Mucosa of descending colon (tissue), 3 donors: ENCODE measurements around the gene SLC16A11. TPM values are rescaled to one million over a fixed set of nuclear protein-coding genes. Genes with fewer than 3 reads are reported as not detected.
A peak's percentile ranks its signal among the peaks of the same experiment; 100 is the strongest.

Source experiments
- ATAC-seq: fragments of 200-7000 bp; cut with Tn5 transposase; one replicate; pipeline ENCODE4 v1.9.1; 2020; ENCODE audit warnings: mild to moderate bottlenecking, moderate library complexity
- DNase-seq, 3 donors: peaks; one replicate each; pipeline ENCODE4 v3.0.0-alpha.2; 2020
- H3K36me3 ChIP-seq: fragments of 200-600 bp; one replicate; pipeline ENCODE4 v1.8.0; 2021; ENCODE audit warnings: low read depth, mild to moderate bottlenecking
- H3K4me1 ChIP-seq: fragments of 200-600 bp; one replicate; pipeline ENCODE4 v1.8.0; 2021; ENCODE audit warnings: low read depth, mild to moderate bottlenecking
- H3K4me3 ChIP-seq: fragments of 200-600 bp; one replicate; pipeline ENCODE4 v1.8.0; 2021; ENCODE audit warnings: mild to moderate bottlenecking
- H3K9me3 ChIP-seq: fragments of 200-600 bp; one replicate; pipeline ENCODE4 v1.8.0; 2021; ENCODE audit warnings: mild to moderate bottlenecking
- intact Hi-C, 2 donors: fragments of 100-400 bp; cut with DNase I in 1 of 2; cut with micrococcal nuclease in 1 of 2; formaldehyde crosslinking; loops; one replicate each; pipeline versions ENCODE4 v1.11.0 to v1.11.1; 2022; cut with DNase I, micrococcal nuclease
- total RNA-seq, 3 donors: library from RNA; stranded (reverse); fragmentation: NEBNext Ultra II Directional in 2 of 3; extraction: Animal tissue kit (Norgen Biotek cat#: 25700) in 2 of 3; gene quantifications; one replicate each; pipeline versions ENCODE4 v1.2.1 to v1.2.4, GENCODE V29; 2021 to 2023
- TF ChIP-seq, protein P1 (sequence below): fragments of 200-600 bp; IDR thresholded peaks from one replicate; pipeline ENCODE4 v1.8.0; 2022; ENCODE audit warnings: antibody characterized with exemption, mild to moderate bottlenecking
- donor health status: DM: no; HTN: no; CAD: no; lungs with moderate emphysema.
- donor health status: DM: no; HTN: no; CAD: no.
- donor health status: DM: no; HTN: yes; CAD: no.

Gene SLC16A11
- total RNA-seq, 3 donors from 2014 or later, result 0.55 to 1.7 (median 1.3) TPM

DNA sequence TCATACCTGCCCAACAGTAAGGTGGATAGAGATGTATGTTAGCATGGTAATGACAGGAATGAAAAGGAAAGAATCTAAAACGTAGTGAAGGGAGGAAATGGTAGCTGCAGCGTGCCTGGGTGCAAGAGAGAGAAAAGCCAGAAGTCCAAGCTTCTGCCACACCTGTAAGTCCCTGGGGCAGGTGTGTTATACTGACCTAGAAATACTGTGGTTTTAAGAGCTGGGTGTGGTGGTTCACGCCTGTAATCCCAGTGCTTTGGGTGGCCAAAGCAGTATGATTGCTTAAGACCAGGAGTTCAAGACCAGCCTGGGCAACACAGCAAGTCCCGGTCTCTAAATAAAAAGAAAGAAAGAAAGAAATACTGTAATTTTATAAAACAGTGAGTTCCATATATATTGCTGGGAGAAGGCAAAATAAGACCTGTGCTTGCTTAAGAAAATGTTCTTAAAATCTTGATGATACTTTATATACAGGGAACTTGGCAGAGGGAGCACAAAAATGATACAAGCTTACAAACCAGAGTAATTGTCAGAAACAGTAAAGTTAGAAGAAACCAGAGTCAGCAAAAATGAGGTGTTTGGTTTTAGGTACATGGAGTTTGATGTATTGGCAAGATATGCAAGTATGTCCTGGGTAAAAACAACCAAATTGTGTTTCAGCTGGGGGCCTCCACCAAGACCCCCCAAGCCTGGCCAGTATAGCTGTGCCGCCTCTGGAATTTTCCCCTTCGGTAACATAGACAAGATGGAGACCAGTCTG is 41.4 kb downstream of the SLC16A11 start:
- intact Hi-C loops, result loop anchor here in 1 of 2 donors (5.0 kb wide), 1 partner anchor 90 kb away; no protein-coding TSS in a partner anchor
- H3K36me3 ChIP-seq, result no peaks in the 10 kb centered on the region
- no peak for DNase-seq

DNA sequence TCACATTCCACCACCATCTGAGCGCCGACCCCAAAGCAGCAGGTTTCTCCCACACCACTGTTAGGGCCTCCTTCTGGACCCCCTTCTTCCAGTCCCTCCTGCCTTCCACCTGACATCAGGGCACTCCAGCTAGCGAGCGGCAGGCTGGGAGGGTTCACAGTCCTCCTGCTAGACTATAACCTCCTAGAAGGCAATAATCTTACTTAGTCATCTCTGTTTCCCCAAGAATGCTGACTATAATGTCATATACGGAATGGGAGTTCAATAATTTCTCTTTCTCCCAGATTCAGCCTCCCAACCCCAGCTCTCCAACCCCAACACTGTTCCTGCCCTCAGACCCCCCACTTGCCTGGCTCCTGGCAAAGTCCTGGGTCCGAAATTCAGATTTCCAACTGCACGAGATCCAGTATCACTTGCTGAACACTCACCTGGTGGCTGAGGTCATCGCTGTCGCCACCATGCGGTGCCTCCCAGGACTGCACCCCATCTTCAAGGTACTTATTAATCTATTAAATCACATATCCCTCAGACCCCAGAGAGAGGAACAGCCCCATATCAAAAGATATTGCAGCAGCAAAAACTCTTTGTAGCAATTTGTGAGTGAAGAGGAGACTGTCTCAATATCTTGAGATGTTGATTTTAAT is 42.5 kb downstream of the SLC16A11 start:
- ATAC-seq (peak; percentile 35), DNase-seq (peak in 2 of 3 donors; percentile 38 to 42)
- Histone ChIP-seq H3K4me3 (no peak overlapping the region), H3K4me1 (no peaks in the 10 kb centered on the region), H3K9me3 (no peaks in the 10 kb centered on the region), H3K36me3 (no peaks in the 10 kb centered on the region)
- intact Hi-C loops, result loop anchor here in 1 of 2 donors (5.0 kb wide), 1 partner anchor 89 kb away; no protein-coding TSS in a partner anchor
- TF ChIP-seq, protein P1, sequence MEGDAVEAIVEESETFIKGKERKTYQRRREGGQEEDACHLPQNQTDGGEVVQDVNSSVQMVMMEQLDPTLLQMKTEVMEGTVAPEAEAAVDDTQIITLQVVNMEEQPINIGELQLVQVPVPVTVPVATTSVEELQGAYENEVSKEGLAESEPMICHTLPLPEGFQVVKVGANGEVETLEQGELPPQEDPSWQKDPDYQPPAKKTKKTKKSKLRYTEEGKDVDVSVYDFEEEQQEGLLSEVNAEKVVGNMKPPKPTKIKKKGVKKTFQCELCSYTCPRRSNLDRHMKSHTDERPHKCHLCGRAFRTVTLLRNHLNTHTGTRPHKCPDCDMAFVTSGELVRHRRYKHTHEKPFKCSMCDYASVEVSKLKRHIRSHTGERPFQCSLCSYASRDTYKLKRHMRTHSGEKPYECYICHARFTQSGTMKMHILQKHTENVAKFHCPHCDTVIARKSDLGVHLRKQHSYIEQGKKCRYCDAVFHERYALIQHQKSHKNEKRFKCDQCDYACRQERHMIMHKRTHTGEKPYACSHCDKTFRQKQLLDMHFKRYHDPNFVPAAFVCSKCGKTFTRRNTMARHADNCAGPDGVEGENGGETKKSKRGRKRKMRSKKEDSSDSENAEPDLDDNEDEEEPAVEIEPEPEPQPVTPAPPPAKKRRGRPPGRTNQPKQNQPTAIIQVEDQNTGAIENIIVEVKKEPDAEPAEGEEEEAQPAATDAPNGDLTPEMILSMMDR, result no peak

More for the DNA sequence above, 41.4 kb downstream of the SLC16A11 start:
- ATAC-seq, result peak; percentile 61
- no peak overlapping the region for H3K4me3 ChIP-seq
- H3K4me1 ChIP-seq, result no peaks in the 10 kb centered on the region
- TF ChIP-seq, protein P1, result no peak
- no peaks in the 10 kb centered on the region for H3K9me3 ChIP-seq

DNA sequence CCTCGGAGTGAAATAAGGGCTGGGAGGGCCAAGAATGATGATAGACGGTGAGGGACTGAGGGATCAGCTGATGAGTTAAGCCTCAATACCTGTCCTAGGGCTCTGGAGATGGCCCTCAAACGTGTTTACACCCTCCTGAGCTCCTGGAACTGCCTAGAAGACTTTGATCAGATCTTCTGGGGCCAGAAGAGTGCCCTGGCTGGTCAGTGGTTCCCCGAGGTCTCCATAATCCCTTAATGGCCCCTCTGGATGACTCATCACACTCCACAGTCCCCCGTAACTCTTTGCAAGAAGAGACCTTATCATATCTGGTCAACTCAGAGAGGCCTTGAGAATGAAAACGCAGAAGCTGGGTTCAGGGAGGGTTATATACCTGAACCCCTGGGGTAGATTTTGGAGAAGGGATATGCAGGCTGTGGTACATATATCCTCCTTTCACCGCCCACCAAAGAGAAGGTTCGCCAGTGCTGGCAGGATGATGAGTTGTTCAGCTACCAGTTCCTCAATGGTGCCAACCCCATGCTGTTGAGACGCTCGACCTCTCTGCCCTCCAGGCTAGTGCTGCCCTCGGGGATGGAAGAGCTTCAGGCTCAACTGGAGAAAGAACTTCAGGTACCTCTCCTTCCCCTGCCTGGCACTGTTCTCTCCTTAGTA is 44.9 kb downstream of the SLC16A11 start:
- no peak overlapping the region for H3K4me3 ChIP-seq
- no peaks in the 10 kb centered on the region for H3K4me1 ChIP-seq
- DNase-seq (no peak), ATAC-seq (no peak)
- intact Hi-C loops, result loop anchor here in 1 of 2 donors (5.0 to 10.0 kb wide), 2 partner anchors 87 to 334 kb away; no protein-coding TSS in a partner anchor
- TF ChIP-seq, protein P1, result no peak
- no peaks in the 10 kb centered on the region for H3K9me3 ChIP-seq
- no peaks in the 10 kb centered on the region for H3K36me3 ChIP-seq

DNA sequence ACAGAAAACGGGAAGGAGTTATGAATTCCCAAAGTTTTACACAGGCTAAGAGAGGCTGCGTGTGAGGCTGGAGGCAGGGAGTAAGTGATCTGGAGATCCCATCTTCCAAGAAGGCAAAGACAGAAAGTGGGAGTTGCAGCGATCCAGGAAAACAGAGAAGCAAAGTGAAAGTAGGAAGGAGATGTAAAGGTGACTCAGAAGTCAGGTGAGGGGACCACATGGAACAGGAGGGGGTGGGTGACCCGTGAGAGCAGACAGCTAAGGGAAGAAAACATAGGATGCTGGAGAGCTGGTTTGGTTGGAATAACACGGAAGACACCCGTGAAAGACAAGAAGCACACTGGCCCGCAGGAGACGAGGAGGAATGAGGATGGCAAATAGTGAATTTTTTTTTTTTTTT is 46.7 kb downstream of the SLC16A11 start:
- Histone ChIP-seq H3K9me3 (no peaks in the 10 kb centered on the region), H3K4me3 (no peak overlapping the region), H3K4me1 (no peaks in the 10 kb centered on the region), H3K36me3 (no peaks in the 10 kb centered on the region)
- intact Hi-C loops, result loop anchor here in 1 of 2 donors (5.0 to 10.0 kb wide), 2 partner anchors 85 to 332 kb away; no protein-coding TSS in a partner anchor
- DNase-seq (no peak), ATAC-seq (no peak)
- TF ChIP-seq, protein P1, result no peak

DNA sequence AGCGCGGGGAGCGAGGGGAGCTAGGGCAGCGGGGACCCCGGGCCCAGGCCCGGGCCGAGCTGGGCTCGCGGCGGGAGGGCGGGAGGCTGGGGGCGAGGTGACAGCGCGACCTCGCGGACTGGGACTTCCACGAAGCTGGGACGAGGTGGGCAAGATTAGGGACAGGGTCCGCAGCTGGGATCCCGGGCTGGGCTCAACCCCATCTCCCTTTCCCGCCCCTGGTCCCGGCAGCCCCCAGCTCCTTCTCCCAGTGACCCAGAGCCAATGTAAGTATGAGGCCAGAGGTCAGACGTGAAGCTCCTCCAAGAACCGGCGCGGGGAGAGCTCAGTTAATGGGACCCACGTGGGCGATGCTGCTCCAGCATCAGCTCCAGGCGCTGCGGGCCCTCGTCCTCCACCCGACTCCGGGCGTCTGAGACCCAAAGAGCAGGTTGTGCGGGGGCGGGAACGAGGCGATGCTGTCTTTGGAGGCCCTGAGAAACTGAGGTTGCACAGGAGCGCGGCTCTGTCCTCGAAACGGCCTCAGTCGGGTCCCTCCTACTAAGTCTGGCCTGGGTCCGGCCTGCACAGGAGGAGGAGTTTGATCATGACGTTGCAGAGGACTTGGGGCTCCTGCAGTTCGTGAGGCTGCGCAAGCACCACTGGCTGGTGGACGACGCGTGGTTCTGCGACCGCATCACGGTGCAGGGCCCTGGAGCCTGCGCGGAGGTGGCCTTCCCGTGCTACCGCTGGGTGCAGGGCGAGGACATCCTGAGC is 47.5 kb downstream of the SLC16A11 start:
- intact Hi-C loops, result loop anchor here in 1 of 2 donors (5.0 to 10.0 kb wide), 2 partner anchors 84 to 332 kb away; no protein-coding TSS in a partner anchor
- TF ChIP-seq, protein P1, result no peak
- H3K36me3 ChIP-seq, result no peaks in the 10 kb centered on the region
- no peaks in the 10 kb centered on the region for H3K9me3 ChIP-seq
- no peak overlapping the region for H3K4me3 ChIP-seq
- no peak for ATAC-seq
- DNase-seq, result no peak
- H3K4me1 ChIP-seq, result no peaks in the 10 kb centered on the region
